Type B pancreatic cell (in vitro differentiated cells): ENCODE results near the gene NDE1. TPM values are rescaled to one million over a fixed set of nuclear protein-coding genes. Genes with fewer than 3 reads are reported as not detected.

Experiments
- DNase-seq: peaks from one replicate; pipeline ENCODE4 v3.0.0; 2021; ENCODE audit warnings: mixed read lengths; ENCODE audit not compliant: unreplicated experiment; ENCODE audit errors: extremely low spot score
- H3K27ac Mint-ChIP-seq: 2 replicates; pipeline ENCODE4 v1.8.0; 2021; ENCODE audit warnings: mild to moderate bottlenecking, mixed read lengths
- H3K27me3 Mint-ChIP-seq: 2 replicates; pipeline ENCODE4 v1.8.0; 2021; ENCODE audit warnings: mixed read lengths
- H3K36me3 Mint-ChIP-seq: 2 replicates; pipeline ENCODE4 v1.8.0; 2021; ENCODE audit warnings: mixed read lengths
- H3K4me1 Mint-ChIP-seq: one replicate; pipeline ENCODE4 v1.8.0; 2021; ENCODE audit warnings: mixed read lengths; ENCODE audit not compliant: unreplicated experiment
- H3K4me3 Mint-ChIP-seq: 2 replicates; pipeline ENCODE4 v1.8.0; 2021; ENCODE audit warnings: mild to moderate bottlenecking, mixed read lengths
- H3K9me3 Mint-ChIP-seq: 2 replicates; pipeline ENCODE4 v1.8.0; 2021; ENCODE audit warnings: mixed read lengths
- CTCF ChIP-seq: fragments of 200-600 bp; sonication (generic); conservative IDR thresholded peaks from 2 replicates; pipeline ENCODE4 v1.5.0; 2021; ENCODE audit warnings: antibody characterized with exemption, mild to moderate bottlenecking
- total RNA-seq: library from RNA; stranded (reverse); gene quantifications from 2 replicates; pipeline ENCODE4 v1.2.1, GENCODE V29; 2021; ENCODE audit warnings: low replicate concordance

NDE1 gene
- total RNA-seq, 1 donor from 2014 or later: 76.4 TPM

GRCh38 chr16:15609286-15609649 is 40.8 kb upstream of the NDE1 start:
- no peaks in the 10 kb centered on the region for H3K9me3 Mint-ChIP-seq
- H3K4me3 Mint-ChIP-seq: no peak overlapping the region
- H3K4me1 Mint-ChIP-seq: no peaks in the 10 kb centered on the region
- peaks cover 25% of the 10 kb centered on the region for H3K36me3 Mint-ChIP-seq
- no peaks in the 10 kb centered on the region for H3K27me3 Mint-ChIP-seq
- no peak overlapping the region for H3K27ac Mint-ChIP-seq
- no peak for DNase-seq
- TF ChIP-seq CTCF: no peak

GRCh38 chr16:15610369-15610871 is 39.6 kb upstream of the NDE1 start:
- H3K9me3 Mint-ChIP-seq: no peaks in the 10 kb centered on the region
- no peak overlapping the region for H3K4me3 Mint-ChIP-seq
- DNase-seq: no peak
- H3K36me3 Mint-ChIP-seq: peaks cover 25% of the 10 kb centered on the region
- H3K27me3 Mint-ChIP-seq: no peaks in the 10 kb centered on the region
- TF ChIP-seq CTCF: no peak
- H3K27ac Mint-ChIP-seq: no peak overlapping the region
- no peaks in the 10 kb centered on the region for H3K4me1 Mint-ChIP-seq

GRCh38 chr16:15611610-15612009 is 38.4 kb upstream of the NDE1 start:
- Mint-ChIP-seq H3K4me1 (no peaks in the 10 kb centered on the region), H3K36me3 (peaks cover 22% of the 10 kb centered on the region), H3K27ac (no peak overlapping the region), H3K4me3 (no peak overlapping the region), H3K27me3 (no peaks in the 10 kb centered on the region), H3K9me3 (no peaks in the 10 kb centered on the region)
- no peak for TF ChIP-seq CTCF
- no peak for DNase-seq

- DNase-seq: no peak
- Mint-ChIP-seq H3K27ac (no peak overlapping the region), H3K4me1 (no peaks in the 10 kb centered on the region), H3K9me3 (no peaks in the 10 kb centered on the region), H3K36me3 (peaks cover 31% of the 10 kb centered on the region), H3K4me3 (no peak overlapping the region), H3K27me3 (no peaks in the 10 kb centered on the region)
- TF ChIP-seq CTCF: no peak
These were observed 36.4 kb upstream of the NDE1 start for GRCh38 chr16:15613676-15614075.

- no peak overlapping the region for H3K4me3 Mint-ChIP-seq
- no peaks in the 10 kb centered on the region for H3K27me3 Mint-ChIP-seq
- H3K36me3 Mint-ChIP-seq: peaks cover 42% of the 10 kb centered on the region
- no peak for DNase-seq
- TF ChIP-seq CTCF: no peak
- H3K27ac Mint-ChIP-seq: no peak overlapping the region
- no peaks in the 10 kb centered on the region for H3K9me3 Mint-ChIP-seq
- no peaks in the 10 kb centered on the region for H3K4me1 Mint-ChIP-seq
These were observed 34.0 kb upstream of the NDE1 start for GRCh38 chr16:15616012-15616411.
